Measurements from ENCODE around the gene MED12L.

GRCh38 chr3:151366993-151367392 lies 281.5 kb downstream of the MED12L start:
- TF ChIP-seq POLR2AphosphoS5 (IDR thresholded peaks at IDR 0.05) (no peak), CTCF (IDR thresholded peaks at IDR 0.05) (no peak), POLR2A (IDR thresholded peaks at IDR 0.05; ENCODE audit: low read depth) (no peak), EP300 (IDR thresholded peaks at IDR 0.05) (no peak)
